Parathyroid adenoma (tissue), 2 donors: ENCODE data around the gene EIF2B5.
A peak's percentile ranks its signal among the peaks of the same experiment; 100 is the strongest.

ENCODE experiments used
- H2AFZ ChIP-seq: fragments of 300-600 bp; sonication (generic); one replicate; pipeline ENCODE4 v1.7.0; 2017; ENCODE audit warnings: antibody characterized with exemption, mild to moderate bottlenecking
- H3K27ac ChIP-seq: fragments of 300-600 bp; sonication (generic); one replicate; pipeline ENCODE4 v1.7.0; 2017
- H3K27me3 ChIP-seq: fragments of 300-600 bp; sonication (generic); one replicate; pipeline ENCODE4 v1.7.0; 2017; ENCODE audit warnings: low read length; ENCODE audit not compliant: control insufficient read depth, insufficient read depth
- H3K36me3 ChIP-seq: fragments of 300-600 bp; sonication (generic); one replicate; pipeline ENCODE4 v1.7.0; 2017; ENCODE audit warnings: low read length; ENCODE audit not compliant: control insufficient read depth, insufficient read depth
- H3K4me1 ChIP-seq: fragments of 300-600 bp; sonication (generic); one replicate; pipeline ENCODE4 v1.7.0; 2017; ENCODE audit warnings: control low read depth
- H3K4me2 ChIP-seq: fragments of 300-600 bp; sonication (generic); one replicate; pipeline ENCODE4 v1.7.0; 2017; ENCODE audit warnings: low read length
- H3K4me3 ChIP-seq: fragments of 300-600 bp; sonication (generic); one replicate; pipeline ENCODE4 v1.7.0; 2017; ENCODE audit warnings: low read depth, low read length
- H3K79me2 ChIP-seq: fragments of 300-600 bp; sonication (generic); one replicate; pipeline ENCODE4 v1.7.0; 2017; ENCODE audit warnings: control low read depth
- H3K9ac ChIP-seq: fragments of 300-600 bp; sonication (generic); one replicate; pipeline ENCODE4 v1.7.0; 2017; ENCODE audit warnings: mild to moderate bottlenecking
- H3K9me3 ChIP-seq: fragments of 300-600 bp; sonication (generic); one replicate; pipeline ENCODE4 v1.7.0; 2017; ENCODE audit warnings: low read length; ENCODE audit not compliant: control insufficient read depth
- TF ChIP-seq, protein P1 (sequence below): fragments of 300-600 bp; sonication (generic); IDR thresholded peaks from one replicate; pipeline ENCODE4 v1.7.0; 2017; ENCODE audit warnings: antibody characterized with exemption, mild to moderate bottlenecking
- donor health status: primary hyperparathyroidism.

EIF2B5 gene

DNA sequence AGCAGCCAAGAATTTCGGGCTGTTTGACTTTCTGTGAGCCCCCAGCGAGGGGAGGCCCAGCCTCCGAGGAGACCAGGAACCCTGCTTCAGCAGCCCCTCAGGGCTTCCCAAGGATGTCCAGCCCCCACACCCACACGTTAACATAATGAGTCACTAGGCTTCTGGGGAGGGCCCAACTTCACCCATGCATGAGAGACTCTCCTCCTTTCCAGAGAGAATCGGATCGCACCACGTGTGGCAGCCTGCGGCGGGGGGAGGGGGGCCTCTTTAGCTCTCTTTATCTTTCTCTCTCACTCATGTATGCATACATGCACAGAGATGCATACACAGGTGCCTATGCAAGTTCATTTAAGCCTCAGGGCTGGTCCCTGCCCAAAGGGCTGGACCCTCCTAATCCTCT lies 36.4 kb downstream of the EIF2B5 start:
- TF ChIP-seq, protein P1, sequence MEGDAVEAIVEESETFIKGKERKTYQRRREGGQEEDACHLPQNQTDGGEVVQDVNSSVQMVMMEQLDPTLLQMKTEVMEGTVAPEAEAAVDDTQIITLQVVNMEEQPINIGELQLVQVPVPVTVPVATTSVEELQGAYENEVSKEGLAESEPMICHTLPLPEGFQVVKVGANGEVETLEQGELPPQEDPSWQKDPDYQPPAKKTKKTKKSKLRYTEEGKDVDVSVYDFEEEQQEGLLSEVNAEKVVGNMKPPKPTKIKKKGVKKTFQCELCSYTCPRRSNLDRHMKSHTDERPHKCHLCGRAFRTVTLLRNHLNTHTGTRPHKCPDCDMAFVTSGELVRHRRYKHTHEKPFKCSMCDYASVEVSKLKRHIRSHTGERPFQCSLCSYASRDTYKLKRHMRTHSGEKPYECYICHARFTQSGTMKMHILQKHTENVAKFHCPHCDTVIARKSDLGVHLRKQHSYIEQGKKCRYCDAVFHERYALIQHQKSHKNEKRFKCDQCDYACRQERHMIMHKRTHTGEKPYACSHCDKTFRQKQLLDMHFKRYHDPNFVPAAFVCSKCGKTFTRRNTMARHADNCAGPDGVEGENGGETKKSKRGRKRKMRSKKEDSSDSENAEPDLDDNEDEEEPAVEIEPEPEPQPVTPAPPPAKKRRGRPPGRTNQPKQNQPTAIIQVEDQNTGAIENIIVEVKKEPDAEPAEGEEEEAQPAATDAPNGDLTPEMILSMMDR, result no peak
- Histone ChIP-seq H3K4me2 (no peak overlapping the region), H3K4me1 (peaks cover under 1% of the 10 kb centered on the region), H3K4me3 (no peak overlapping the region), H3K27ac (no peak overlapping the region), H2AFZ (no peak overlapping the region), H3K27me3 (no peaks in the 10 kb centered on the region), H3K79me2 (peaks cover 8% of the 10 kb centered on the region), H3K36me3 (no peaks in the 10 kb centered on the region), H3K9me3 (no peaks in the 10 kb centered on the region), H3K9ac (no peak overlapping the region)

DNA sequence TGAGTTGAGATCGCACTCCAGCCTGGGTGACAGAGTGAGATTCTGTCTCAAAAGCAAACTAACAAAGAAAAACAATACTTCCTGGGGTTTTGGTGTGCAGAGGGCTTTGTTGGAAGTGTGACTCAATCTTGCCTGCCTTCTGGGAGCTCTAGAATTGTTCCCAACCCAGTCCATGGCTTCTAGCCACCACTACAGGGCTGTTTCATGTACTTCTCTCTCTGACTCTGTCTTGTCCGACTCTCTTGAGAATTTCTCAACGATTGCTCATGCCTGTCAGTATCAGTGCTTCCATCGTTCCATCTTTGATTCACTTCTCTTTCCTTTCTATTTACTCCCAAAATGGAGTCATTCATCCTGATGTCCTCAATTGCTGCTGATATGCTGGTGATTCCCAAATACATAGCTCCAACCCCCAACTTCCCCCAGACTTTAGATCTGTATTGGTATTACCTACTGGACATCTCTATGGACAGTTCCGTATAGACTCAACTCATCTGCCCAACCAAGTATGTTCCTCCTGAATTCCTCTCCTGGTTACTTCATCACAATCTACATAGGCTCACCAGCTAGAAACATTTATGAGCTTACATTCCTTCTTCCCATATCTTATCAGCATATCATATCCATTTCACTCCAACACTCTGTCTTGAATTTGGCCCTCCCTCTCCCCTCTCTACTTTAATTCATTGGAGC lies 37.7 kb downstream of the EIF2B5 start:
- H3K27me3 ChIP-seq, result no peaks in the 10 kb centered on the region
- H3K4me3 ChIP-seq, result no peak overlapping the region
- TF ChIP-seq, protein P1, result no peak
- H3K36me3 ChIP-seq, result no peaks in the 10 kb centered on the region
- H2AFZ ChIP-seq, result no peak overlapping the region
- H3K27ac ChIP-seq, result no peak overlapping the region
- peaks cover 14% of the 10 kb centered on the region for H3K79me2 ChIP-seq
- H3K9me3 ChIP-seq, result no peaks in the 10 kb centered on the region
- H3K9ac ChIP-seq, result no peak overlapping the region
- no peak overlapping the region for H3K4me2 ChIP-seq
- H3K4me1 ChIP-seq, result peaks cover 12% of the 10 kb centered on the region

DNA sequence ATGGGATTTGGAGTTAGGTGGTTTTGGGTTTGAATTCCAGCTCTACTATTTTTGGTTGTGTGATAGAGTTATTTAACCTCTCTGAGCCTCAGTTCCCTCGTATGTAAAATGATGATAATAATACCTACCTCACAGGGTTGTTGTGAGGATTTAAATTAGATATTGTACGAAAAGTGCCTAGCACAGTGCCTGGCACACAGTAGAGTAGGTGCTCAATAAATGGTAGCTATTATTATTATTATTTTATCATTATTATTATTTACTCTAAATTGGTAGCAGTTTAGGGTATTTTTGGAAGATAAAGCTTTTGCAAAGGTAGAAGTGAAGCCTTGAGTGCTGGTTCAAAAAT lies 38.2 kb downstream of the EIF2B5 start:
- no peaks in the 10 kb centered on the region for H3K36me3 ChIP-seq
- no peak overlapping the region for H3K9ac ChIP-seq
- H3K4me3 ChIP-seq, result no peak overlapping the region
- no peak overlapping the region for H3K4me2 ChIP-seq
- H3K79me2 ChIP-seq, result peaks cover 19% of the 10 kb centered on the region
- H3K9me3 ChIP-seq, result no peaks in the 10 kb centered on the region
- H3K27me3 ChIP-seq, result no peaks in the 10 kb centered on the region
- H3K27ac ChIP-seq, result no peak overlapping the region
- H2AFZ ChIP-seq, result no peak overlapping the region
- TF ChIP-seq, protein P1, result no peak
- peaks cover 12% of the 10 kb centered on the region for H3K4me1 ChIP-seq

DNA sequence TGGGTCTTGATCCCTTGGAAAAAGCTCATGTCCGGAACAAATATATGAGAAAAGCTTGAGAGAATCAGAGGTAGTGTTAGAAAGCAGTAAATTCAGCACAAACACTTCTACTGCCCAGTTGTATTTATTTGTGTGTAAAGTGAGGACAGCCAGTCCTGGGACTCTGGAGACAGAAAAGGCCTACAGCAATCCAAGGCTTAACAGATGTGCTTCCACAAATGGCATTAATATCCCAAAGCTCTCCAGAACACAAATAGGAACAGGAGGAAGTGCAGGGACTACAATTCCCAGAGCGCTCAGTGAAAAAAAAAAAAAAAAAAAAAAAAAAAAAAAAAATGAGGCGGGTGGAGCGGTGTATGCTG lies 39.1 kb downstream of the EIF2B5 start:
- H3K27ac ChIP-seq, result peak overlapping the region; percentile 3

More for the DNA sequence above, 39.1 kb downstream of the EIF2B5 start:
- Histone ChIP-seq H3K4me3 (no peak overlapping the region), H3K4me2 (no peak overlapping the region), H3K27me3 (no peaks in the 10 kb centered on the region), H3K4me1 (peaks cover 12% of the 10 kb centered on the region), H3K9me3 (no peaks in the 10 kb centered on the region), H3K79me2 (peaks cover 21% of the 10 kb centered on the region), H3K36me3 (no peaks in the 10 kb centered on the region), H2AFZ (no peak overlapping the region), H3K9ac (no peak overlapping the region)
- TF ChIP-seq, protein P1, result no peak
